B cell (primary cell): ENCODE results near the gene AOAH. TPM values are rescaled to one million over a fixed set of nuclear protein-coding genes. Genes with fewer than 3 reads are reported as not detected.

Source experiments
- ATAC-seq: fragments of 200-7000 bp; cut with Tn5 transposase; one replicate; pipeline ENCODE4 v1.10.0; 2021; ENCODE audit warnings: low read depth, mild to moderate bottlenecking, moderate number of reproducible peaks, moderate library complexity
- CTCF ChIA-PET: fragments of 350-600 bp; sonication (Branson Sonifier 250); formaldehyde crosslinking; loops from one replicate; lab custom pipeline; 2021; ENCODE audit warnings: antibody characterized with exemption, inconsistent platforms; lab: Charles Lee
- POLR2A ChIA-PET: fragments of 350-600 bp; sonication (Branson Sonifier 250); formaldehyde crosslinking; loops from one replicate; lab custom pipeline; 2021; ENCODE audit warnings: antibody characterized with exemption; lab: Charles Lee
- DNase-seq: peaks from one replicate; pipeline ENCODE4 v3.0.0; 2013
- H2AFZ ChIP-seq: 2 replicates; pipeline ENCODE4 v1.6.1; 2012; ENCODE audit warnings: mild to moderate bottlenecking, low read depth, low read length; ENCODE audit not compliant: insufficient read depth, poor library complexity, severe bottlenecking
- H3K27ac ChIP-seq, 2 donors: 1 replicate in 1 of 2; 2 replicates in 1 of 2; pipeline ENCODE4 v1.5.1; 2012 to 2013; ENCODE audit warnings: low read length in 2 of 2, mild to moderate bottlenecking in 2 of 2, moderate library complexity in 1 of 2
- H3K27me3 ChIP-seq, 4 experiments: fragments of 200-600 bp in 1 of 4; sonication (generic) in 1 of 4; replicated peaks in 1 of 4; 1 replicate in 2 of 4; 2 replicates in 2 of 4; pipeline versions ENCODE4 v1.6.1 to v1.7.0; 2013 to 2016; ENCODE audit warnings: low read length in 3 of 4, mild to moderate bottlenecking in 2 of 4, mixed read lengths in 1 of 4, moderate library complexity in 1 of 4; ENCODE audit not compliant: insufficient read depth in 4 of 4, control insufficient read depth in 3 of 4; ENCODE audit errors: control extremely low read depth in 1 of 4
- H3K36me3 ChIP-seq, 2 experiments: replicated peaks in 1 of 2; 1 replicate in 1 of 2; 2 replicates in 1 of 2; pipeline versions ENCODE4 v1.6.1 to v1.7.1; 2013; ENCODE audit warnings: low read length in 1 of 2; ENCODE audit not compliant: insufficient read depth in 2 of 2, control insufficient read depth in 1 of 2; ENCODE audit errors: control extremely low read depth in 1 of 2, extremely low read depth in 1 of 2
- H3K4me1 ChIP-seq, 2 donors: fragments of 200-600 bp in 1 of 2; sonication (generic) in 1 of 2; 1 replicate in 1 of 2; 2 replicates in 1 of 2; pipeline versions ENCODE4 v1.5.1 to v1.6.1; 2013 to 2017; ENCODE audit warnings: low read length in 2 of 2; ENCODE audit not compliant: control insufficient read depth in 2 of 2, insufficient read depth in 2 of 2
- H3K4me2 ChIP-seq: replicated peaks from 2 replicates; pipeline ENCODE3; 2012; ENCODE audit warnings: mild to moderate bottlenecking, low read depth, low read length; ENCODE audit not compliant: poor library complexity, severe bottlenecking
- H3K4me3 ChIP-seq, 5 experiments: fragments of 200-600 bp in 1 of 5; sonication (generic) in 1 of 5; 1 replicate in 3 of 5; 2 replicates in 2 of 5; pipeline versions ENCODE4 v1.5.1 to v1.7.0; 2011 to 2016; ENCODE audit warnings: low read length in 4 of 5, mild to moderate bottlenecking in 4 of 5, low read depth in 2 of 5, control low read depth in 1 of 5, moderate library complexity in 1 of 5; ENCODE audit not compliant: insufficient read depth in 1 of 5; ENCODE audit errors: control extremely low read depth in 1 of 5, extremely low read depth in 1 of 5
- H3K79me2 ChIP-seq: fragments of 200-600 bp; sonication (generic); one replicate; pipeline ENCODE4 v1.6.0; 2016; ENCODE audit warnings: low read length; ENCODE audit not compliant: control insufficient read depth, insufficient read depth
- H3K9ac ChIP-seq: fragments of 200-600 bp; sonication (generic); 2 replicates; pipeline ENCODE4 v1.6.1; 2017; ENCODE audit warnings: mild to moderate bottlenecking, low read length, moderate library complexity
- H3K9me3 ChIP-seq, 3 donors: one replicate each; pipeline versions ENCODE4 v1.6.1 to v1.7.1; 2013; ENCODE audit warnings: low read length in 2 of 3; ENCODE audit not compliant: control insufficient read depth in 2 of 3, insufficient read depth in 1 of 3; ENCODE audit errors: control extremely low read depth in 1 of 3
- H4K20me1 ChIP-seq: 2 replicates; pipeline ENCODE4 v1.6.0; 2012; ENCODE audit warnings: mild to moderate bottlenecking, low read length; ENCODE audit not compliant: insufficient read depth, control insufficient read depth, poor library complexity, severe bottlenecking
- H3K27ac Mint-ChIP-seq: one replicate; pipeline ENCODE4 v1.8.0; 2021; ENCODE audit warnings: mixed read lengths
- H3K27me3 Mint-ChIP-seq: one replicate; pipeline ENCODE4 v1.8.0; 2021; ENCODE audit warnings: mixed read lengths
- H3K4me1 Mint-ChIP-seq: one replicate; pipeline ENCODE4 v1.8.0; 2021; ENCODE audit warnings: mixed read lengths
- H3K4me3 Mint-ChIP-seq: one replicate; pipeline ENCODE4 v1.8.0; 2021; ENCODE audit warnings: mixed read lengths
- H3K9me3 Mint-ChIP-seq: one replicate; pipeline ENCODE4 v1.8.0; 2022; ENCODE audit warnings: mixed read lengths; ENCODE audit not compliant: insufficient read depth
- CTCF ChIP-seq: fragments of 200-600 bp; IDR thresholded peaks from one replicate; pipeline ENCODE4 v1.8.0; 2022; ENCODE audit warnings: antibody characterized with exemption, mild to moderate bottlenecking
- EZH2 ChIP-seq: IDR thresholded peaks from 2 replicates; pipeline ENCODE4 v1.6.1; 2012; ENCODE audit warnings: borderline replicate concordance, low read depth, mild to moderate bottlenecking, moderate library complexity, low read length; ENCODE audit not compliant: insufficient read depth, poor library complexity, severe bottlenecking
- WGBS: methylation state at CpG from one replicate; pipeline ENCODE4 v1.1.5; 2013; ENCODE audit warnings: missing lambda C conversion rate; ENCODE audit not compliant: insufficient coverage; 5-methylcytosine and 5-hydroxymethylcytosine counted together
- intact Hi-C: fragments of 100-400 bp; cut with micrococcal nuclease; formaldehyde crosslinking; loops from one replicate; pipeline ENCODE4 v1.10.0; 2022
- polyA plus RNA-seq: library from polyadenylated mRNA; depleted of rRNA; stranded (reverse); fragments of >200 nt; gene quantifications from 2 replicates; pipeline ENCODE4 v1.2.3, GENCODE V29; 2012
- total RNA-seq, 2 donors: library from RNA; stranded (reverse); fragments of 120-200 nt in 1 of 2; gene quantifications; 1 replicate in 1 of 2; 2 replicates in 1 of 2; pipeline versions ENCODE4 v1.2.3 to v1.2.4, GENCODE V29; 2013 to 2022

AOAH gene
- total and polyA plus RNA-seq, 2 donors (not counting 1 experiment from before 2014, with no cell fraction given), result 2.6 to 5.0 TPM

- no peaks in the 10 kb centered on the region for H3K27me3 ChIP-seq
- no peaks in the 10 kb centered on the region for H3K4me1 ChIP-seq
- H2AFZ ChIP-seq, result no peak overlapping the region
- ChIA-PET CTCF (no interaction called here), POLR2A (no interaction called here)
- DNase-seq (no peak), ATAC-seq (no peak)
- peaks cover 8% of the 10 kb centered on the region for H3K27me3 Mint-ChIP-seq
- no peaks in the 10 kb centered on the region for H3K36me3 ChIP-seq
- intact Hi-C loops, result no loop called here
- H3K27ac Mint-ChIP-seq, result no peak overlapping the region
- H3K4me1 Mint-ChIP-seq, result no peaks in the 10 kb centered on the region
- H4K20me1 ChIP-seq, result no peaks in the 10 kb centered on the region
- no peak overlapping the region for H3K4me3 ChIP-seq
- H3K9me3 ChIP-seq, result peaks cover 0 to 2% (median 0%) of the 10 kb centered on the region in 3 donors
- no peaks in the 10 kb centered on the region for H3K79me2 ChIP-seq
- peaks cover 5% of the 10 kb centered on the region for H3K9me3 Mint-ChIP-seq
- TF ChIP-seq EZH2 (no peak), CTCF (no peak)
- no peak overlapping the region for H3K27ac ChIP-seq
- 100% methylated on average over 2 of the region's 3 CpGs for WGBS
- H3K4me3 Mint-ChIP-seq, result no peak overlapping the region
- H3K9ac ChIP-seq, result no peak overlapping the region
- H3K4me2 ChIP-seq, result no peak overlapping the region
Measured at GRCh38 chr7:36710186-36710791, 14.0 kb downstream of the AOAH start.

- no peak overlapping the region for H3K9ac ChIP-seq
- H2AFZ ChIP-seq, result no peak overlapping the region
Measured at GRCh38 chr7:36708767-36709166, 15.5 kb downstream of the AOAH start.

More at GRCh38 chr7:36708767-36709166, 15.5 kb downstream of the AOAH start:
- H3K4me3 ChIP-seq, result no peak overlapping the region
- H3K27ac ChIP-seq, result no peak overlapping the region
- no peaks in the 10 kb centered on the region for H3K79me2 ChIP-seq
- Mint-ChIP-seq H3K27me3 (peaks cover 8% of the 10 kb centered on the region), H3K4me3 (no peak overlapping the region), H3K9me3 (peaks cover 5% of the 10 kb centered on the region), H3K27ac (no peak overlapping the region), H3K4me1 (no peaks in the 10 kb centered on the region)
- no peaks in the 10 kb centered on the region for H3K36me3 ChIP-seq
- TF ChIP-seq CTCF (no peak), EZH2 (no peak)
- POLR2A ChIA-PET, result no interaction called here
- H3K4me1 ChIP-seq, result no peaks in the 10 kb centered on the region
- H3K27me3 ChIP-seq, result no peaks in the 10 kb centered on the region
- no peak for DNase-seq
- peaks cover 0 to 2% (median 0%) of the 10 kb centered on the region in 3 donors for H3K9me3 ChIP-seq
- WGBS, result 81% methylated on average over 4 of the region's 5 CpGs
- no peak for ATAC-seq
- intact Hi-C loops, result no loop called here
- CTCF ChIA-PET, result interaction anchor here (0.6 kb wide), 1 partner anchor 11 kb away, joined by 10 read pairs; no protein-coding TSS in a partner anchor
- H3K4me2 ChIP-seq, result no peak overlapping the region
- no peaks in the 10 kb centered on the region for H4K20me1 ChIP-seq
